ELF-1 (cell line): Measurements from ENCODE around the gene NAPG.
A peak's percentile ranks its signal among the peaks of the same experiment; 100 is the strongest.
"Not testable (repeated sequence)": the region's sequence is repeated elsewhere in the genome, so short reads cannot be mapped to it uniquely, and the experiment has no call there.

Experiments used
- DNase-seq: peaks from one replicate; pipeline ENCODE4 v3.0.0-alpha.2; 2016; ENCODE audit warnings: low read depth, low spot score

The NAPG gene

DNA sequence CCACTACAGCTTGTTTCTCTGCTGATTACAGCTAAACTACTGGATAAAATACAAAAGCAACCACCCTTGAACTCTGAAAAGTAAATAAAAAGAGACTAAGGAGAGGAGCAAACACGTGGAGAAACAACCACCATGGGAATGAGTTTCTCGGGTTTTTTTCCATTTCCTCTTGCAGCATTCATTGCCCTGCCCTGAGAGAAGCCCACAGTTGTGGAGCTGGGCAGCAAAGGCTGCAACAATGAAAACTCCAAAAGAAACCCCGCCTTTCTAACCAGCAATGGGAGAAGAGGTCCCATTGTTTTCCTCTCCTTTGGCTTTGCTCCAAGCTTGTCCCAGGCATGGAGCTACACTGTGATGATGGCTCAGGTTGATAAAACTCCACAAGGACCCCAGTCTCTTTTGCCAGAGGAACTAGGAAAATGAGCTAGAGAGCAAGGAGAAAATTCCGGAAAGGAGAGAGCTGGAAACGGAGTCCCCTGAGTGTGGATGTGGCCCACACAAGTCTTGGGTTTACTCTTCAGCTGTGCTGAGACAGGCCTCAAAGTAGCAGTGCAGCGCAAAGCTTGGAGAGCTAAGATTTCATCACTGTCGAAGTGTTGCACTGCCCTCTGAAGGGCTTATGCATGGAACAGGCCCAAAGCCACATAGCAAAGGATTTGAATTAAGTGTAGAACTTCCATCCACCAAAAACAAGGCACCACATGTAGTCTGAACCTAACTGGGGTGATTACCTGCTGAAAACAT lies 20.9 kb downstream of the NAPG start:
- no peak for DNase-seq

GRCh38 chr18:10552226-10552625 lies 26.4 kb downstream of the NAPG start:
- no peak for DNase-seq

- DNase-seq = not testable (repeated sequence)
These were observed 30.4 kb downstream of the NAPG start for GRCh38 chr18:10556251-10556650.

GRCh38 chr18:10557085-10557677 lies 31.4 kb downstream of the NAPG start:
- no peak for DNase-seq

DNA sequence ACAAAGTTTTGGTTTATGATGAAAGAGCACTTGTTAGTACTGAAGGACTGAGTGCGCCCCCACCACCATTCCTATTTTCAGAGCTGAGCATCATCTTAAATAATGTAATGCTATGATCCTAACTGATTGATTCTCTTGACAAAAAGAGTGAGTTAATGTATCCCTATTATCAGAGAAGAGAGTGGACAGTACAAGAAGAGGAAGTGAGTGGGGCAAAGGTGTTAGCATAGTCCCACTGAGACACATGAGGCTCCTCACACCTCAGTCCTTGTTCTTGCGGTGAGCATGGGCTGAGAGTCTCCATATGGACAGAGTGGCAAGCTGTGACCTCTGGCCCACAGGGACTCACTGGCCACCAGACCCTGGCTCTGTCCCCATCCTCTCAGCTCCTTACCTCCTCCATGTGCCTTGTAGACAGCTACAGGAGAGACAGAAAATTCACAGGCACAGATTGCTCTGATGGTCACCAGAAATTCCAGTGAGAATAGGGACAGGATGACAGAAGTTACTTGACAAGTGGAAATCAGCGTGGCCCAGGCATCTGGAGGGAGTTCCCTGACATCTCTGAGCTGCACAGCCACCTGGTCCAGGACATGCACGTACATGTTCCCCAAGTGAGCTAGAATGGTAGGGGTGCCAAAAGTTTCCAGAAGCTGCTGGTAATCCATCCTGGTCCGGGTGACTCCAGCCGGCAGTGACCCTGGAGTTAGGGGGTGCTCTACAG lies 32.6 kb downstream of the NAPG start:
- no peak for DNase-seq

GRCh38 chr18:10558967-10559298 lies 33.1 kb downstream of the NAPG start:
- no peak for DNase-seq

GRCh38 chr18:10559553-10560451 lies 34.0 kb downstream of the NAPG start:
- no peak for DNase-seq

DNA sequence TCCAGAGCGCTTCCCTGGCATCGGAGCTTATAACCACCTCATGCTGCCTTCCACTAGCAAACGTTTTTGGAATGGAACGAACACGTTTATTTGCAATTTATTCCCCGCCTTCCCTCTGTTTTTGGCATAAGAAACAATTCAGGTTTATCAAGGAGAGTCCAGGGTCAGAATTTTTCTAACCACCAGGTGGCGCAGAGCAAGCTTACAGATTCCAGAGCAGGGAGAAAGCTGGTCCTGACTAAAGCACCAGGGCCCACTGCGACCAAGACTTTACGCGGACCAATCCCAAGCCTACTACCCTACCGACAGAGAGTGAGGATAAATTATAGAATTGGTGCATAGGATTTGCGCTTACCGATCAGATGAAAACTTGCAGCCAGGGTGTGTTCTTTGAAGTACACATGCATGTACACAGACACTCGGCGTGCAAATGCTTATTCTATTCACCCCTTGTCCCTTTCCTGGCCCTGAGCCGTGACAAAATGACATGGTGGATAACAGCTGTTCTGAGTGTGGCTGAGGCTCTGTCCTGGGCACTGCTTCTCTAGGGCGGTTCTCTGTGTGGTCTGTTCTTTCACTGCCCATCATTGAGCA lies 34.7 kb downstream of the NAPG start:
- DNase-seq = peak; percentile 87

- no peak for DNase-seq
These were observed 36.9 kb downstream of the NAPG start for GRCh38 chr18:10562773-10563160.

- no peak for DNase-seq
These were observed 38.1 kb downstream of the NAPG start for GRCh38 chr18:10563886-10564285.

- no peak for DNase-seq
These were observed 39.3 kb downstream of the NAPG start for GRCh38 chr18:10564975-10565773.

DNA sequence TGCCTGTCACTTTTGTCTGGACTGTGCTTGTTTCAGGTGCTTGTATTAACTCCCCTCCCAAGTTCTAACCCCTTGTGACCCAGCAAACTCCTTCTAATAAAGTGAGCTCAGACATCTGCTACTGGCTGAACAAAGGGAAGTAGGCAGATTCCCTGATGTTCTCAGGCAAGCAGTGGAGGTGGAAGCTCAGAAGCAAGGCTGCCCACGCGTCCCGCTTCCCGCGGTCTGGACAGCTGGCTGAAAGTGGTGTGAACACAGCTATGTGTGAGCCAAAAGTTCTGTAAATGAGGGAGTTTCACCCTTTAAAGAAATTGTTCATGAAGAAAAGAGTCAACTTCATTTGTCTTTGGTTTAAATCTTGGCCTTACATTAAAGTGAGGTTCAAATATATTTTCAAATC lies 40.0 kb downstream of the NAPG start:
- DNase-seq = no peak

GRCh38 chr18:10566390-10566789 lies 40.6 kb downstream of the NAPG start:
- DNase-seq = no peak

DNA sequence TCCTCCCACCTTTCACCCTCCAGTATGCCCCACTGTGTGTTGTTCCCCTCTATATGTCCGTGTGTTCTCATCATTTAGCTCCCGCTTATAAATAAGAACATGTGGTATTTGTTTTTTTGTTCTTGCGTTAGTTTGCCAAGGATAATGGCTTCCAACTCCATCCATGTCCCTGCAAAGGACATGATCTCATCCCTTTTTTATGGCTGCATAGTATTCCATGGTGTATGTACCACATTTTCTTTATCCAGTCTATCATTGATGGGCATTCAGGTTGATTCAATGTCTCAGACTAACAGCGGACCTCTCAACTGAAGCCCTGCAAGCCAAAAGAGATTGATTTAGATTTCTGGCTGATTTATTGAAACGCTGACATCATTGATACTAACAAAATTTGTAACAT lies 44.1 kb downstream of the NAPG start:
- DNase-seq = not testable (repeated sequence)

GRCh38 chr18:10570622-10571021 lies 44.8 kb downstream of the NAPG start:
- DNase-seq = no peak

GRCh38 chr18:10571537-10571936 lies 45.7 kb downstream of the NAPG start:
- DNase-seq = no peak

DNA sequence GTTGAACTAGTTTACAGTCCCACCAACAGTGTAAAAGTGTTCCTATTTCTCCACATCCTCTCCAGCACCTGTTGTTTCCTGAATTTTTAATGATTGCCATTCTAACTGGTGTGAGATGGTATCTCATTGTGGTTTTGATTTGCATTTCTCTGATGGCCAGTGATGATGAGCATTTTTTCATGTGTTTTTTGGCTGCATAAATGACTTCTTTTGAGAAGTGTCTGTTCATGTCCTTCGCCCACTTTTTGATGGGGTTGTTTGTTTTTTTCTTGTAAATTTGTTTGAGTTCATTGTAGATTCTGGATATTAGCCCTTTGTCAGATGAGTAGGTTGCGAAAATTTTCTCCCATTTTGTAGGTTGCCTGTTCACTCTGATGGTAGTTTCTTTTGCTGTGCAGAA lies 47.4 kb downstream of the NAPG start:
- DNase-seq = not testable (repeated sequence)

GRCh38 chr18:10574412-10574811 lies 48.6 kb downstream of the NAPG start:
- not testable (repeated sequence) for DNase-seq

- DNase-seq = not testable (repeated sequence)
These were observed 52.2 kb downstream of the NAPG start for GRCh38 chr18:10577842-10578572.

- peak; percentile 13 for DNase-seq
These were observed 52.7 kb downstream of the NAPG start for GRCh38 chr18:10578573-10578899.
